GM12892 (cell line): ENCODE data around the gene MACROD1.
A peak's percentile ranks its signal among the peaks of the same experiment; 100 is the strongest.

ENCODE experiments used
- DNase-seq: peaks from one replicate; pipeline ENCODE4 v3.0.0; 2011; ENCODE audit not compliant: insufficient read length
- FAIRE-seq: peaks from 2 replicates; lab custom pipeline; 2011; peaks lifted over from hg19 to GRCh38; lab: Jason Lieb, UNC
- POLR2A ChIP-seq: IDR thresholded peaks from 2 replicates; pipeline ENCODE4 v1.6.1; 2011; ENCODE audit warnings: low read depth, low read length, control low read depth
- POLR2AphosphoS5 ChIP-seq: IDR thresholded peaks from 2 replicates; pipeline ENCODE4 v1.6.1; 2011; ENCODE audit warnings: low read depth, low read length, control low read depth
- TAF1 ChIP-seq: IDR thresholded peaks from 2 replicates; pipeline ENCODE4 v1.6.1; 2011; ENCODE audit warnings: low read depth, mild to moderate bottlenecking, control low read depth, low read length, borderline replicate concordance

MACROD1 gene

GRCh38 chr11:64015935-64016845 lies 149.7 kb downstream of the MACROD1 start:
- TF ChIP-seq POLR2AphosphoS5 (no peak), TAF1 (no peak), POLR2A (no peak)
- DNase-seq (no peak), FAIRE-seq (no peak)

DNA sequence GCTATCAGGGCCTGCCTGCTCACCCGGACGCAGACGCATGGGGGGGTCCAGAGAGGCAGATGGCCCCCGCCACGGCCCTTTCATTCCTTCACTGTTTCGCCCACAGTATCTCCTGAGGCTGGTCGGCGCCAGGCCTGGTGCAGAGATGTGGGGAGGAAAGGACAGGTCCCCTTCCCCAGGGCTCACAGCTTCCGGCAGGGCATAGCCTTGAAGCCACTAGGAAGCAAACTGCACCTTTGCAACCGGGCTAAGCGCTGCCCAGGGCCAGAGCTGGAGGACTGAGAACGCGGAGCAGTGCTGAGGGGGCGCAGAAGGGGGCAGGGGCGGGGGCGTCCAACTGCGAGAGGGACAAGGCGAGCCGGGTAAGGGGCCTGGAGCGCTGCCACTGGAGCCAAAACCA lies 150.4 kb downstream of the MACROD1 start:
- DNase-seq = no peak
- no peak for TF ChIP-seq TAF1
- no peak for TF ChIP-seq POLR2AphosphoS5
- TF ChIP-seq POLR2A = no peak
- FAIRE-seq = no peak

DNA sequence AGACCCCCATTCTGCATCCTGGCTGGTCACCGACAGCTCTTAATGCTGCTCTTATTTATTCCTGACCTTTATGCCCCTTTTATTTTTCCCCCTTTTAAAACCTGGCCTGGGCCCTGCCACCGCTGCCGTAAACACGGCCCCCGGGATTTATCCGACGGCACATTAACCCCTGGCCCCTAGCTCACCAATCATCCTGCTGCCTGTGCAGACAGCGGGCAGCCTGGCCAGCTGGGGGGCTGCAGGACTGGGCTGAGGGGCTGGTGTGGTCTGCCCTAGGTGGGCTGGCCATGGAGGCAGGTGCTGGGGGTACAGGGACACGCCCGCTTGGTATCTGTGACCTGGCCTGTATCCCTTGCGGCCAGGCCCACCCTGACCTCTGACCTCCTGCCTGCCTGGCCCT lies 151.6 kb downstream of the MACROD1 start:
- FAIRE-seq = no peak
- DNase-seq = no peak
- TF ChIP-seq POLR2AphosphoS5 (no peak), TAF1 (no peak)

DNA sequence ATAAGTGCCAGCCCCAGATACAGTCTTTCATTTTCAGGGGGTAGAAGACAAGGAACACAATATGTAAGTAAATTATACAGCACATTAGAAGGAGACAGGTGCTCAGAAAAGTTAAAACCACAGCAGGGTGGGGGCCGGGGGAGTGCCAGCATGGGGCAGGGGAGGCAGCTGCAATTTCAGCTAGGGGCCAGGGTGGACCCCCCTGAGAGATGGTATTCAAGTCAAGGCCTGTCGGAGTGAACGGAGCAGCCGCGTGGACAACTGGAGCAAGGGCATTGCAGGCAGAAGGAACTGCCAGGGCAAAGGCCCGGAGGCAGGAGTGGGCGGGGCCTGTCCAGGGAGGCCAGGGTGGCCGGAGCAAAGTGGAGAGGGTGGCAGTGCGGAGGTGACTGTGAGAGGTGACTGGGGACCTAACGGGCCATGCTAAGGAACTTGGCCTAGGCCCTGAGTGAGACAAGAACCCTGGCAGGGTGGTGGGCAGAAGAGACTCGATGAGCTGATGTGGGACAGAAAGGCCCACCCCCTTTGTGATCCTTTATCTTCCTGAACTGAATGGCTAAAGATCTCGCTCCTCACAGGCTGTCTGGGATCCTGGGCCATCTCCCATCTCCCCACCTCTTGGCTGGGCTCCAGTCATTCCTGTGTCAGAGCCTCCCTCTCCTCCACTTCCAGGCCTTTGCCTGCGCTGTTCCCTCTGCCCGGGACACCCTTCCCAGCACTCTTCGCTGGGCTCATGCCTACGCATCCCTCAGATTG lies 152.6 kb downstream of the MACROD1 start:
- TF ChIP-seq POLR2AphosphoS5 (no peak), POLR2A (no peak), TAF1 (no peak)
- FAIRE-seq = no peak
- no peak for DNase-seq

GRCh38 chr11:64011371-64011770 lies 154.5 kb downstream of the MACROD1 start:
- TF ChIP-seq TAF1 (no peak), POLR2A (no peak), POLR2AphosphoS5 (no peak)

GRCh38 chr11:64010783-64011182 lies 155.1 kb downstream of the MACROD1 start:
- DNase-seq (no peak), FAIRE-seq (peak; percentile 66)
- no peak for TF ChIP-seq POLR2A
- TF ChIP-seq TAF1 = no peak
- TF ChIP-seq POLR2AphosphoS5 = no peak

More at GRCh38 chr11:64011371-64011770, 154.5 kb downstream of the MACROD1 start:
- DNase-seq (no peak), FAIRE-seq (no peak)

- TF ChIP-seq TAF1 (no peak), POLR2AphosphoS5 (no peak), POLR2A (no peak)
- FAIRE-seq (no peak), DNase-seq (no peak)
These were observed 156.2 kb downstream of the MACROD1 start for GRCh38 chr11:64009710-64010109.

- DNase-seq (no peak), FAIRE-seq (no peak)
- TF ChIP-seq POLR2A (no peak), POLR2AphosphoS5 (no peak), TAF1 (no peak)
These were observed 156.8 kb downstream of the MACROD1 start for GRCh38 chr11:64008914-64009633.

- FAIRE-seq (no peak), DNase-seq (no peak)
These were observed 157.5 kb downstream of the MACROD1 start for GRCh38 chr11:64008283-64008913.

GRCh38 chr11:64007629-64008282 lies 158.2 kb downstream of the MACROD1 start:
- TF ChIP-seq POLR2AphosphoS5 = no peak
- TF ChIP-seq TAF1 = no peak
- TF ChIP-seq POLR2A = no peak
- no peak for FAIRE-seq
- DNase-seq = no peak

More at GRCh38 chr11:64008283-64008913, 157.5 kb downstream of the MACROD1 start:
- TF ChIP-seq POLR2A = no peak
- no peak for TF ChIP-seq POLR2AphosphoS5
- TF ChIP-seq TAF1 = no peak

GRCh38 chr11:64007160-64007628 lies 158.7 kb downstream of the MACROD1 start:
- DNase-seq (no peak), FAIRE-seq (no peak)
- no peak for TF ChIP-seq TAF1
- no peak for TF ChIP-seq POLR2A
- no peak for TF ChIP-seq POLR2AphosphoS5
